IPS DF 4.7 (cell line): ENCODE data around the gene TAT.
"Not testable (repeated sequence)": the region's sequence is repeated elsewhere in the genome, so short reads cannot be mapped to it uniquely, and the experiment has no call there.

Experiments
- DNase-seq: peaks from one replicate; pipeline ENCODE4 v3.0.0-alpha.2; 2013; ENCODE audit warnings: low spot score; ENCODE audit errors: extremely low read depth

The TAT gene

GRCh38 chr16:71584543-71585317 is 7.8 kb upstream of the TAT start:
- no peak for DNase-seq

- DNase-seq = not testable (repeated sequence)
Measured at GRCh38 chr16:71582553-71582848, 5.6 kb upstream of the TAT start.

GRCh38 chr16:71574702-71575101 is 2.2 kb downstream of the TAT start:
- DNase-seq = no peak

GRCh38 chr16:71573387-71574094 is 3.4 kb downstream of the TAT start:
- DNase-seq = no peak

- DNase-seq = no peak
Measured at GRCh38 chr16:71572497-71573116, 4.3 kb downstream of the TAT start.

- DNase-seq = no peak
Measured at GRCh38 chr16:71570144-71570543, 6.7 kb downstream of the TAT start.

GRCh38 chr16:71569621-71570020 is 7.3 kb downstream of the TAT start:
- DNase-seq = no peak

- no peak for DNase-seq
Measured at GRCh38 chr16:71568551-71568950, 8.3 kb downstream of the TAT start.

- no peak for DNase-seq
Measured at GRCh38 chr16:71567931-71568330, 9.0 kb downstream of the TAT start.

- no peak for DNase-seq
Measured at GRCh38 chr16:71565812-71566700, 10.8 kb downstream of the TAT start.

GRCh38 chr16:71564335-71564967 is 12.4 kb downstream of the TAT start:
- no peak for DNase-seq

- no peak for DNase-seq
Measured at GRCh38 chr16:71562552-71562951, 14.3 kb downstream of the TAT start.

- not testable (repeated sequence) for DNase-seq
Measured at GRCh38 chr16:71561886-71562285, 15.0 kb downstream of the TAT start.

- DNase-seq = no peak
Measured at GRCh38 chr16:71559855-71560254, 17.0 kb downstream of the TAT start.

- no peak for DNase-seq
Measured at GRCh38 chr16:71557954-71558582, 18.8 kb downstream of the TAT start.

GRCh38 chr16:71557299-71557698 is 19.6 kb downstream of the TAT start:
- no peak for DNase-seq

GRCh38 chr16:71555230-71555891 is 21.5 kb downstream of the TAT start:
- DNase-seq = no peak

GRCh38 chr16:71552698-71553503 is 24.0 kb downstream of the TAT start:
- no peak for DNase-seq

GRCh38 chr16:71547168-71547567 is 29.7 kb downstream of the TAT start:
- no peak for DNase-seq
